Skeletal muscle tissue (tissue), 4 donors: ENCODE measurements around the gene TMEM217. TPM values are rescaled to one million over a fixed set of nuclear protein-coding genes. Genes with fewer than 3 reads are reported as not detected.

Experiments used
- H3K27ac ChIP-seq: one replicate; pipeline ENCODE4 v1.7.0; 2013; ENCODE audit warnings: mild to moderate bottlenecking, low read depth, low read length, inconsistent platforms
- H3K27me3 ChIP-seq, 3 donors: one replicate each; pipeline ENCODE4 v1.7.0; 2013; ENCODE audit warnings: low read length in 3 of 3; ENCODE audit not compliant: control insufficient read depth in 3 of 3, insufficient read depth in 3 of 3
- H3K36me3 ChIP-seq, 3 donors: one replicate each; pipeline ENCODE4 v1.7.0; 2013; ENCODE audit warnings: low read length in 3 of 3; ENCODE audit not compliant: control insufficient read depth in 3 of 3, insufficient read depth in 3 of 3
- H3K4me1 ChIP-seq, 3 donors: one replicate each; pipeline ENCODE4 v1.7.0; 2013; ENCODE audit warnings: low read length in 3 of 3, mild to moderate bottlenecking in 3 of 3; ENCODE audit not compliant: control insufficient read depth in 3 of 3, insufficient read depth in 3 of 3
- H3K4me3 ChIP-seq, 3 donors: one replicate each; pipeline ENCODE4 v1.7.0; 2013; ENCODE audit warnings: low read length in 3 of 3
- H3K9ac ChIP-seq, 3 donors: one replicate each; pipeline ENCODE4 v1.7.0; 2013; ENCODE audit warnings: low read length in 3 of 3, mild to moderate bottlenecking in 3 of 3, moderate library complexity in 2 of 3, low read depth in 1 of 3
- H3K9me3 ChIP-seq, 3 donors: one replicate each; pipeline ENCODE4 v1.7.0; 2013; ENCODE audit warnings: low read length in 3 of 3; ENCODE audit not compliant: control insufficient read depth in 3 of 3
- total RNA-seq: library from RNA; depleted of rRNA; stranded (reverse); fragments of >200 nt; gene quantifications from one replicate; pipeline ENCODE4 v1.2.3, GENCODE V29; 2014
- donor health status: Osteomylitis.

TMEM217 gene
- total RNA-seq, 1 donor from 2014 or later: under 0.01 TPM

- Histone ChIP-seq H3K4me3 (peak overlapping the region; percentile 68 to 81 (median 75)), H3K4me1 (peaks cover 0 to 10% (median 4%) of the 10 kb centered on the region in 3 donors), H3K27ac (no peak overlapping the region), H3K27me3 (no peaks in the 10 kb centered on the region), H3K9ac (peak overlapping the region; percentile 40 to 69 (median 58)), H3K9me3 (no peaks in the 10 kb centered on the region), H3K36me3 (no peaks in the 10 kb centered on the region)
Observed at GRCh38 chr6:37222125-37222967, 35.6 kb downstream of the TMEM217 start.

GRCh38 chr6:37221585-37222124 is 36.3 kb downstream of the TMEM217 start:
- no peaks in the 10 kb centered on the region for H3K9me3 ChIP-seq
- no peak overlapping the region for H3K27ac ChIP-seq
- no peaks in the 10 kb centered on the region for H3K27me3 ChIP-seq
- no peaks in the 10 kb centered on the region for H3K36me3 ChIP-seq
- H3K9ac ChIP-seq: peak overlapping the region in 1 of 3 donors; percentile 69
- peak overlapping the region; percentile 68 to 81 (median 75) for H3K4me3 ChIP-seq
- peaks cover 0 to 10% (median 4%) of the 10 kb centered on the region in 3 donors for H3K4me1 ChIP-seq

GRCh38 chr6:37218511-37218910 is 39.4 kb downstream of the TMEM217 start:
- Histone ChIP-seq H3K9ac (no peak overlapping the region), H3K36me3 (no peaks in the 10 kb centered on the region), H3K27ac (no peak overlapping the region), H3K27me3 (no peaks in the 10 kb centered on the region), H3K4me3 (no peak overlapping the region), H3K9me3 (no peaks in the 10 kb centered on the region), H3K4me1 (peaks cover 0 to 10% (median 4%) of the 10 kb centered on the region in 3 donors)

- Histone ChIP-seq H3K9ac (no peak overlapping the region), H3K36me3 (no peaks in the 10 kb centered on the region), H3K9me3 (no peaks in the 10 kb centered on the region), H3K27me3 (no peaks in the 10 kb centered on the region), H3K27ac (no peak overlapping the region), H3K4me3 (no peak overlapping the region), H3K4me1 (peaks cover 0 to 10% (median 3%) of the 10 kb centered on the region in 3 donors)
Observed at GRCh38 chr6:37218061-37218460, 39.9 kb downstream of the TMEM217 start.

GRCh38 chr6:37212268-37212667 is 45.7 kb downstream of the TMEM217 start:
- Histone ChIP-seq H3K36me3 (no peaks in the 10 kb centered on the region), H3K9ac (no peak overlapping the region), H3K27ac (no peak overlapping the region), H3K9me3 (no peaks in the 10 kb centered on the region), H3K27me3 (no peaks in the 10 kb centered on the region), H3K4me1 (peaks cover 3 to 4% (median 4%) of the 10 kb centered on the region in 3 donors), H3K4me3 (no peak overlapping the region)

- H3K27ac ChIP-seq: no peak overlapping the region
- no peaks in the 10 kb centered on the region for H3K9me3 ChIP-seq
- H3K4me1 ChIP-seq: peaks cover 3 to 4% (median 4%) of the 10 kb centered on the region in 3 donors
- no peaks in the 10 kb centered on the region for H3K27me3 ChIP-seq
- H3K9ac ChIP-seq: no peak overlapping the region
- no peaks in the 10 kb centered on the region for H3K36me3 ChIP-seq
- H3K4me3 ChIP-seq: no peak overlapping the region
Observed at GRCh38 chr6:37210313-37210968, 47.5 kb downstream of the TMEM217 start.

- H3K9me3 ChIP-seq: no peaks in the 10 kb centered on the region
- H3K27ac ChIP-seq: no peak overlapping the region
Observed at GRCh38 chr6:37209461-37210205, 48.3 kb downstream of the TMEM217 start.

GRCh38 chr6:37208793-37209192 is 49.2 kb downstream of the TMEM217 start:
- Histone ChIP-seq H3K27ac (no peak overlapping the region), H3K36me3 (no peaks in the 10 kb centered on the region), H3K9me3 (no peaks in the 10 kb centered on the region), H3K4me3 (no peak overlapping the region), H3K4me1 (peaks cover 4 to 7% (median 6%) of the 10 kb centered on the region in 3 donors), H3K27me3 (no peaks in the 10 kb centered on the region), H3K9ac (no peak overlapping the region)

More at GRCh38 chr6:37209461-37210205, 48.3 kb downstream of the TMEM217 start:
- Histone ChIP-seq H3K9ac (no peak overlapping the region), H3K4me1 (peaks cover 3 to 4% (median 4%) of the 10 kb centered on the region in 3 donors), H3K4me3 (no peak overlapping the region), H3K36me3 (no peaks in the 10 kb centered on the region), H3K27me3 (no peaks in the 10 kb centered on the region)

- Histone ChIP-seq H3K27me3 (no peaks in the 10 kb centered on the region), H3K27ac (no peak overlapping the region), H3K4me1 (peaks cover 4 to 7% (median 6%) of the 10 kb centered on the region in 3 donors), H3K4me3 (no peak overlapping the region), H3K9ac (no peak overlapping the region), H3K36me3 (no peaks in the 10 kb centered on the region), H3K9me3 (no peaks in the 10 kb centered on the region)
Observed at GRCh38 chr6:37207903-37208456, 50.0 kb downstream of the TMEM217 start.
